Left colon (tissue), 2 donors: ENCODE results near the gene GATB. TPM values are rescaled to one million over a fixed set of nuclear protein-coding genes. Genes with fewer than 3 reads are reported as not detected.

ENCODE experiments used
- ATAC-seq: fragments of 200-7000 bp; cut with Tn5 transposase; one replicate; pipeline ENCODE4 v1.9.1; 2020; ENCODE audit warnings: mild to moderate bottlenecking, moderate library complexity
- DNase-seq, 2 donors: peaks; one replicate each; pipeline ENCODE4 v3.0.0-alpha.2; 2020
- intact Hi-C, 2 donors: fragments of 100-400 bp; cut with DNase I in 1 of 2; cut with micrococcal nuclease in 1 of 2; formaldehyde crosslinking; loops; one replicate each; pipeline versions ENCODE4 v1.11.2 to v1.14.0; 2022; cut with DNase I, micrococcal nuclease
- total RNA-seq, 2 donors: library from RNA; stranded (reverse); fragmentation: NEBNext Ultra II Directional; extraction: Animal tissue kit (Norgen Biotek cat#: 25700); gene quantifications; one replicate each; pipeline ENCODE4 v1.2.1, GENCODE V29; 2021
- donor health status: DM: no; HTN: no; CAD: no.
- donor health status: DM: yes; HTN: yes; CAD: no.

Gene GATB
- total RNA-seq, 2 donors from 2014 or later, result 18.6 to 20.1 TPM

- no peak for ATAC-seq
- no peak for DNase-seq
- intact Hi-C loops, result no loop called here
Measured at GRCh38 chr4:151712777-151713176, 48.0 kb downstream of the GATB start.

DNA sequence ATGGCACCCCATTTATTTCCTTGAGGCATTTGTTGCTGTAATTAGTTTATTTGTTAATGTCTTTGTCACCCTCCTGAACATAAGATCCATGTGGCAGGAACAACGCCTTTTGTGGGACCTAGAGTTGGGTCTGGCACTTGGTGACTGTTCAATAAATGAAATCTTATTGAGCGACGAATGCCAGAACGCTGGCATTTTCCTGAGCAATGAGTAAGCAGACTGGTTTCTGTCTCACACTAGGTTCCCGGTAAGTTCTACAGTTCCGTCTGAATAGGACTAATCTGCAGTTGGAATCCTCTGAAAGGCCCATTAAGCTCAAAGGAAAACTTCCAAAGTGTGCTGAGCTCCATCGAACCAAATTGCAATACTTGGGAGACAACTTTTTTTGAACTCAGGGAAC lies 49.2 kb downstream of the GATB start:
- intact Hi-C loops, result no loop called here
- no peak for ATAC-seq

GRCh38 chr4:151709587-151709986 lies 51.2 kb downstream of the GATB start:
- no peak for ATAC-seq
- intact Hi-C loops, result no loop called here
- no peak for DNase-seq

More for the DNA sequence above, 49.2 kb downstream of the GATB start:
- no peak for DNase-seq

DNA sequence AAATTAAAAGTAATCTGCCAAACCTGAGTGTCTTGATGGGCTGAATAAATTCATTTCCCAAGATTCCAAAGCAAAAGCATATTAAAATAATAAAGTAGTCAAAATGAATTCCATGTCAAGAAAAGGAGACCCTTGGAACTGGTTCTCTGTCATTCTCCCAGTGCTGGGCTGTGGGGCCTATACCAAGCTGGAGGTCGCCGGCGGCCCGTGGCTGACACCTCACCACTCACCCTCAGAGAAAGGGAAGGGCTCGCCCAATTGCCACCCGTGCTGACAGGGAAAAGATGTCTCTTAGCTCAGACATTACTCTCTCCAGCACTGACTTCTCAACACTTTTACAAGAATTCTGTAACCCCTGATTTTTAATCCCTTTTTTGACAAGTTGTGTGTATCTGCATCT lies 51.7 kb downstream of the GATB start:
- ATAC-seq (no peak), DNase-seq (no peak)
- intact Hi-C loops, result no loop called here

- intact Hi-C loops, result no loop called here
- DNase-seq (no peak), ATAC-seq (no peak)
Measured at GRCh38 chr4:151708100-151708499, 52.7 kb downstream of the GATB start.

DNA sequence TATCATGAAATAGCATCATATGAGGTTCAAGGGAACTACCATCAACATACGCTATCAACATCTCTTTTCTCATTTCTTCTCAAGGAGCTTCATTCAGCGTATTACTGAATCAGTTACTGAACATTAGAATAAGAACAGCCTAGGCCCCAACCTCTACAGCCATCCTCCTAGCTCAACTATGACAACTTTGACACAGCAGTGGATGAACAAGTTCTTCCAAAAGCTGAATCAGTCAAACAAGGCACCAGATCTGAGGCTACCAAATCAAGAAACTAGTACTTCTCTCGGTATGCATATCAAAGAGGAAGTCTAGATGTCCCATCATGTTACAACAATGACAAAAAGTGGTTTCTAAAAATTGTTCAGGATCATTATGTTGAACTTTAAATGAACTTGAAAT lies 57.4 kb downstream of the GATB start:
- ATAC-seq (no peak), DNase-seq (no peak)
- intact Hi-C loops, result no loop called here

DNA sequence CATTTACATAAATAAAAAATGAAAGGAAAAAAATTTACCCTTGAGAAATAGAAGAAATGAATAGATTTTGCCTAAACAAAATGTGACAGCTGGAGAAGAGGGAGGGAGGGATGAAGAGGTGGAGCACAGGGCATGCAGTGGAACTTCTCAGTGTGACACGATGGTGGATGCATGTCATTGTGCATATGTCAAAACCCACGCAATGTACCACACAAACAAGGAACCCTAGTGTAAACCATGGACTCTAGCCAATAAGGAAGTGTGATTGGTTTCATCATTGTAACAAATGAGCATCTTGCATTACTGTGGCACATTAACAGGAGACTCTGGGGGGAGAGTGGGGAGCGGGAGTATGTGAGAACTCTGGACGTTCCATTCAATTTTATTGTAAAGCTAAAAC lies 58.6 kb downstream of the GATB start:
- DNase-seq, result no peak
- intact Hi-C loops, result no loop called here

DNA sequence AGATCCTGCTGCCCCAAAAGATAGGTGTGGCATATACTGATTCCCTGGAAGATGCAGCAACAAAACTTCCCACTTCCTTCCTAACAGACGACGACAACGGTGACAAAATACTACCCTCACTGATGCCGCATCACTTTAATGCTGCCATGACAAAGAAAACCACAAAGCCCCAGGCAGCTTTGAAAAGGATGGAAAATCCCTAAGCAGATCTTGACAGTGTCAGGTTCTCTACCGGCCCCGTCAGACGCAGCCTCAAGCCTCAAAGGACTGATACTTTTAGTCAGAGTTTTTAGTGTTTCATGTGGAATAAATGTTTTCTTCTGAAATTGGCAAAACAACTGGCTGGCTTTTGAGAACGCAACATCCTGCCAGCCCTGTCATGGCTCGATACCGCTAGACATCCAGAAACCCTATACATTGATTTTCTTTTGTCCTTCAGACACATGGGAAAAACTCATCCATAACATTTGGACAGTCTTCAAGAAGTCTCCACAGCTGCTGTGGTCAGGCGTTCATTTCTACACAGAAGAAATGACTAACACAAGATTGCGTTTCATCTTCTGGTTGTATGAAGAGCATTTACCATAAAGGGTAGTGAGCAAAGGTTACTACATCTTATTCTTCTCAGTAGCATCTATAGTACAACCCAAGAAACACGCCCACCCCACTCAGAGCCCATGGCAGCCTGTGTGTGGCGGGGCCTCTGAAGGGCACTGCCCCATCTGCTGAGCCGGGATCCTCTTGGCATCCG lies 60.1 kb downstream of the GATB start:
- ATAC-seq (no peak), DNase-seq (no peak)
- intact Hi-C loops, result no loop called here

More for the DNA sequence above, 58.6 kb downstream of the GATB start:
- no peak for ATAC-seq

- DNase-seq (no peak), ATAC-seq (no peak)
- intact Hi-C loops, result no loop called here
Measured at GRCh38 chr4:151698213-151698612, 62.6 kb downstream of the GATB start.

DNA sequence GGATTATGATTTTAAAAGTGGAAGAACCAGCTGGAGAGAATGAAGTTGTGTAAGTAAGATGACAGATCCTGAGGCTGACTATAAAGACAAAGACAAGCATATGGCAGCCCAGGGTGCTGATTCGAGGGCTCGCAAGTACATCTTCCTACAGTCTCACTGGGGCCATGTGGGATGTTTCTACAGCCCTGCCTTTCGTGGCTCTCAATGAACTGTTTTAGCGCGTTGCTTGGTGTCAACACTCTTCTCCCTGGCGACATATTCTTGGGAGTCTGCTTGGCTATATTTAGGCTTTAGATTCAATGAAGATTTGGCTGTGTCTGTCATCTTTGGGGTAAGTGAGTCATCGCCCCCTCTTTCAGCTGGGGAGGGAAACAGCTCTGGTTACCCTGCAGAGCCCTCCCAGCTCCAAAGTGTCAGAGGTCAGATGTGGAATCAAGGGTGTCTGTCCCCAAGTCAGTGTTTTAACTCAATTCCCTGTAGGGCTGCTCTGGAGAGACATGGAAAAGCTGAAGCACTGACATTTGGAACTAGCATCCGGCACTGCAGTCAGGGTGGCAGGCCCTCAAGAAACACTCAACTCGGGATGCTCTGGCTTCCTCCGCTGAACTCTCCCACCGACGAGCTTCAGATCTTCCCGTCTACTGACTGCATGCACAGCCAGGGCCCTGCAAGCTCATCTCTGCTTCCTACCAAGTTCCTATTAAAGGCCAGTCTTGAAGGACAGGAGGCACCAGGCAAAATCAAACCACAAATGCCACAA lies 65.7 kb downstream of the GATB start:
- ATAC-seq, result no peak
- intact Hi-C loops, result no loop called here
- no peak for DNase-seq

DNA sequence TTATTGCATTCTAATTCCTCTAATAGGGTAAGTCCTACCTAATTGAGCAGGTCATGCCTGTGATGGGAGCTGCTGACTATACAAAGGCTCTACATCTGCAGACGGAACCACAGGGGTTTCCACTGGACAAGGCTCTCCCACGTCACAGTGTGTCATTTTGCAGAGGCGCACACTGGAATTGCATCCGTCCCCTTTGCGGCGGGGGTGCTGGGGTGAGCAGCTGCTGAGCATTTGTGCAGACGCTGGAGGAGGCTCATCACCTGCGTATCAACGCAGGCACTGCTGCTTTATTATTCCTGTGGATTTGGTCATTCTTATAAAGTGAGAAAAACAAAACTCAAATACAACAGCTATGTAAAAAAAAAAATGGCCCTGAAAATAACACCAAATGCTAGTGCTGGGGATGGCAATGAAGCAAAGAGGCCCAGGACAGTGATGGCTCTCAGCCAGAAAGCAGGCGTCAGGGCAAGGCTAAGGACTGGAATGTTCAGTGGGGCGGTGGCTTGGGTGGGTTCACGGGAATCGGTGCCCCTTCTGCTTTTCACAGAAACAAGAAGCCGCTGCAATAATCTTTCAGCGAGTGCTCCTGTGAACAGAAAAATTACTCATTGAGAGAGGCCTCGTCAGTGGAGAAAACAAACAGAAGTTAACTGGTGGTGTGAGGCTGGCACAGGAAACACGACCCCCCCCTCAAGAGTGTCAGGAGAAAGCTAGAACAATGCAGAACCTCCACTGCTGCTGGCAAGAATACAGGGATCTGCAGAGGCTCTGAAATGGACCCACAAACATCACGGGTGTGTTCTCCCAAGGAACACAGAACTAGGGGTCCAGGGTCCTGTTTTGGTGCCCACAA lies 67.8 kb downstream of the GATB start:
- ATAC-seq (no peak), DNase-seq (no peak)
- intact Hi-C loops, result no loop called here

DNA sequence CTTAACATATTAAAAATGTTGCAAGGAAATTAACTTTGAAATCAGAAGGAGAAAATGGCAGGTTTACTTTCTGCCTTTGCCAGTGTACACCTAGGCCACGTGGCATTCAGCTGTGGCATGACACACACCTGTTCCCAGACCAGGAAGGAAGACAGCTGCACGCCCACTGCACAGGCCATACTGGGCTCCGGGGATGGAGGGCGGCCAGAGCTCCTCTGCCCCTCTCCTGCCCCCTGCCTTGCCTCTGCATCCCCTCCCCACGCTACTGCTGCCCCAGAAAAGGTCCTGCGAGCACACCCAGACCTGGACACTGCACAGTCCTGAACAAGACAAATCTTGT lies 68.4 kb downstream of the GATB start:
- no peak for DNase-seq
- intact Hi-C loops, result no loop called here
- ATAC-seq, result peak; percentile 71

GRCh38 chr4:151691639-151692442 lies 69.0 kb downstream of the GATB start:
- no peak for DNase-seq
- intact Hi-C loops, result no loop called here

DNA sequence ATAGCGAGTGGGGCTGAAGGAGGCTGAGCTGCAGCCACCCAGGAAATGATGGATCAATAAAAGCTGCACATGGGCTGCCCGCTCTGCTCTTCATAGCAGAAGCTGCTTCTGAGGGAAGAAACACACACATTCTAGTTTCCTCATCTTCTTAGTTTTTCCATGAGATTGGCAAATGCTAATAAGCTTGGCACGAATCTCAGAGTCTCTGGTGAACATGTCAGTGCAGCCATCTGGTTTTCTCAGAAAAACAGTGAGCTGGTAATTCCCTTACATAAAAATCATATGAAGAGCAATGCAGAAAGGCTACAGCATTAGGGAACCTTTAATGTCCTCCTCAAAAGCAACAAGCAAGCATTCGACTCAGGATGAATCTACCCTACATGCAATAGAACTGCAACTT lies 69.9 kb downstream of the GATB start:
- no peak for DNase-seq
- ATAC-seq, result no peak
- intact Hi-C loops, result no loop called here

More at GRCh38 chr4:151691639-151692442, 69.0 kb downstream of the GATB start:
- no peak for ATAC-seq

DNA sequence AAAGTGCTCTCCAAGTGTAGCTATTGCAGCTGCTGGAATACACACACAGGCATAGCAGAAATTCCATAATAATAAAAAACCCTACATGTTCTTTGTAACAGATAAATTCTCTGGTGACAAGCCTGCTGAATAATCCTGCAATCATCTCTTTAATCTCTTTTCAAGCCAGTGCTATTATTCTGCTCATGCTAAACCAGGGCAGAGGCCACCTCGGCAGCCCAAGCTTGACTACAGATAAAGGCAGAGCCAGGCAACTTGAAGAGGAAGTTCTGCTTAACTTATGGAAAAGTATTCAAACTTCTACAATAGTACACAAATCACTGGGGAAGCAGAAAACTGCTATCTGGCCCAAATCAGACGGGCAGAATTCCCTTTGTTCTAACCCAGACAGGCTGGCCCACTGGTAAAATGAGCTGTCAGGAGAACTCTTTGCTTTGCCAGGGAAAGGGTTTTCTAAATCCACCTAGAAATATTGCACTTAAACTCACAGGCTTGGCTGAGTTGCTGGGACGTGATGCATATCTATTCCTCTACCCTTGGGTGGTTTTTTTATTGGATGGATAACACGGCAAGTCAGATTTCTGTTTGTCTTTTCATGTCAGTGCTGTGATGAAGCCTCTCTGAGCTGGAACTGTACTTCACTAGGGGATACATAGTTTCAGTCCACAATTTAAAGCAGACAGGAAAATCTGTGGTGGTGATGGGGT lies 70.5 kb downstream of the GATB start:
- no peak for DNase-seq
- intact Hi-C loops, result no loop called here
- ATAC-seq, result no peak

GRCh38 chr4:151689211-151689991 lies 71.4 kb downstream of the GATB start:
- intact Hi-C loops, result no loop called here
- DNase-seq, result no peak
- no peak for ATAC-seq

- DNase-seq (no peak), ATAC-seq (no peak)
- intact Hi-C loops, result no loop called here
Measured at GRCh38 chr4:151688785-151689043, 72.1 kb downstream of the GATB start.
